A673 (cell line): ENCODE data around the gene SYNE2. TPM values are rescaled to one million over a fixed set of nuclear protein-coding genes. Genes with fewer than 3 reads are reported as not detected.

ENCODE experiments used
- BruUV-seq: library from RNA; stranded (reverse); fragments of 400-500 nt; replicated peaks from 2 replicates; lab custom pipeline; 2021; lab: Mats Ljungman, UMichigan
- CTCF ChIA-PET: fragments of 300-600 bp; sonication (Branson Sonifier 250); formaldehyde crosslinking; loops from one replicate; lab custom pipeline; 2022; ENCODE audit warnings: antibody characterized with exemption; lab: Charles Lee
- POLR2A ChIA-PET: fragments of 300-600 bp; sonication (Branson Sonifier 250); formaldehyde crosslinking; loops from one replicate; lab custom pipeline; 2022; ENCODE audit warnings: antibody characterized with exemption; ENCODE audit not compliant: low non-redundant PET; lab: Charles Lee
- DNase-seq: peaks from one replicate; pipeline ENCODE4 v3.0.0-alpha.2; 2015; ENCODE audit warnings: low spot score
- H3K27ac ChIP-seq: fragments of 200-600 bp; sonication (generic); 2 replicates; pipeline ENCODE4 v1.5.1; 2016; ENCODE audit warnings: mixed run types, low read depth, mild to moderate bottlenecking, mixed read lengths, antibody characterized with exemption, low read length; ENCODE audit not compliant: poor library complexity, severe bottlenecking
- H3K27me3 ChIP-seq: fragments of 200-600 bp; sonication (generic); replicated peaks from 2 replicates; pipeline ENCODE4 v1.6.1; 2017; ENCODE audit warnings: mixed run types, low read depth, mild to moderate bottlenecking, mixed read lengths, antibody characterized with exemption, low read length; ENCODE audit not compliant: insufficient read depth, poor library complexity
- H3K36me3 ChIP-seq: fragments of 200-600 bp; sonication (generic); 2 replicates; pipeline ENCODE4 v1.6.1; 2016; ENCODE audit warnings: mixed run types, mild to moderate bottlenecking, mixed read lengths, antibody characterized with exemption, low read length; ENCODE audit not compliant: insufficient read depth, poor library complexity, severe bottlenecking
- H3K4me1 ChIP-seq: fragments of 200-600 bp; sonication (generic); 2 replicates; pipeline ENCODE4 v1.6.1; 2017; ENCODE audit warnings: mixed run types, mild to moderate bottlenecking, mixed read lengths, antibody characterized with exemption, low read length; ENCODE audit not compliant: insufficient read depth, poor library complexity, severe bottlenecking
- H3K4me3 ChIP-seq: fragments of 200-600 bp; sonication (generic); 2 replicates; pipeline ENCODE4 v1.5.1; 2016; ENCODE audit warnings: low read depth, mixed run types, mild to moderate bottlenecking, mixed read lengths, low read length; ENCODE audit not compliant: poor library complexity, severe bottlenecking
- H3K9me3 ChIP-seq: fragments of 200-600 bp; sonication (generic); 2 replicates; pipeline ENCODE4 v1.6.1; 2016; ENCODE audit warnings: mixed run types, low read depth, mild to moderate bottlenecking, mixed read lengths, antibody characterized with exemption, low read length; ENCODE audit not compliant: poor library complexity, severe bottlenecking
- EZH2 ChIP-seq: fragments of 200-600 bp; sonication (generic); IDR thresholded peaks from 2 replicates; pipeline ENCODE4 v1.6.1; 2017; ENCODE audit warnings: borderline replicate concordance, low read depth, mild to moderate bottlenecking, mixed read lengths, antibody characterized with exemption, low read length; ENCODE audit not compliant: poor library complexity, severe bottlenecking
- intact Hi-C: fragments of 100-400 bp; cut with micrococcal nuclease; formaldehyde crosslinking; loops from one replicate; pipeline ENCODE4 v1.10.0; 2022; ENCODE audit not compliant: unreplicated experiment
- total RNA-seq: library from RNA; stranded (reverse); gene quantifications from 2 replicates; pipeline ENCODE4 v1.2.3, GENCODE V29; 2021
- TF ChIP-seq, protein P1 (sequence below): fragments of 300-800, 200-600 bp; sonication (generic); conservative IDR thresholded peaks from 2 replicates; pipeline ENCODE4 v1.5.1; 2017; ENCODE audit warnings: low read depth, mild to moderate bottlenecking, antibody characterized with exemption, low read length, moderate library complexity, mixed read lengths

The SYNE2 gene
- total RNA-seq, 1 experiment from 2014 or later: 68.2 TPM

- Histone ChIP-seq H3K4me3 (no peak overlapping the region), H3K27ac (no peak overlapping the region), H3K4me1 (no peaks in the 10 kb centered on the region), H3K27me3 (no peaks in the 10 kb centered on the region), H3K36me3 (peaks cover 8% of the 10 kb centered on the region), H3K9me3 (no peaks in the 10 kb centered on the region)
- TF ChIP-seq EZH2: no peak
- TF ChIP-seq, protein P1, sequence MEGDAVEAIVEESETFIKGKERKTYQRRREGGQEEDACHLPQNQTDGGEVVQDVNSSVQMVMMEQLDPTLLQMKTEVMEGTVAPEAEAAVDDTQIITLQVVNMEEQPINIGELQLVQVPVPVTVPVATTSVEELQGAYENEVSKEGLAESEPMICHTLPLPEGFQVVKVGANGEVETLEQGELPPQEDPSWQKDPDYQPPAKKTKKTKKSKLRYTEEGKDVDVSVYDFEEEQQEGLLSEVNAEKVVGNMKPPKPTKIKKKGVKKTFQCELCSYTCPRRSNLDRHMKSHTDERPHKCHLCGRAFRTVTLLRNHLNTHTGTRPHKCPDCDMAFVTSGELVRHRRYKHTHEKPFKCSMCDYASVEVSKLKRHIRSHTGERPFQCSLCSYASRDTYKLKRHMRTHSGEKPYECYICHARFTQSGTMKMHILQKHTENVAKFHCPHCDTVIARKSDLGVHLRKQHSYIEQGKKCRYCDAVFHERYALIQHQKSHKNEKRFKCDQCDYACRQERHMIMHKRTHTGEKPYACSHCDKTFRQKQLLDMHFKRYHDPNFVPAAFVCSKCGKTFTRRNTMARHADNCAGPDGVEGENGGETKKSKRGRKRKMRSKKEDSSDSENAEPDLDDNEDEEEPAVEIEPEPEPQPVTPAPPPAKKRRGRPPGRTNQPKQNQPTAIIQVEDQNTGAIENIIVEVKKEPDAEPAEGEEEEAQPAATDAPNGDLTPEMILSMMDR: no peak
- CTCF ChIA-PET: no interaction called here
- intact Hi-C loops: no loop called here
- no peak for DNase-seq
- POLR2A ChIA-PET: no interaction called here
- BruUV-seq: no TSS peak
Observed at GRCh38 chr14:64098120-64098519, 245.3 kb downstream of the SYNE2 start.

DNA sequence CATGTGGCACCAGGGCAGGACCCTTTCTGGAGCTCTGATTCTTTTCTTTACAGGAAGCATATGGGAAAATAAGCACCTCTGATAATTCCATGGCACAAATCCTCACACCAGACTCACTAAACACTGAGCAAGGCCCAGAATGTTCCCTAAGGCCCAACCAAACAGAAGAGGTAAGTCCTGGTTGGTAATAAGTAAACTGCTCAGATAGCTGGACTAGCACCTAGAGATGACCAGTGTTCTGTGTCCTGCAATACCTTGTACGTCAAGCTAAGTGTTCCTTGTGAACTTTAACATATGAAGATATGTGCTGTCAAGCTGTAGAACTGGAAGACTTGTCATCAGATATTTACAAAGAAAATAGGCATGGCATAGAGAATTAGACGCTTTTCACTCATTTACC is 254.6 kb downstream of the SYNE2 start:
- Histone ChIP-seq H3K4me1 (no peaks in the 10 kb centered on the region), H3K36me3 (peaks cover 5% of the 10 kb centered on the region), H3K9me3 (no peaks in the 10 kb centered on the region), H3K27me3 (no peaks in the 10 kb centered on the region), H3K27ac (no peak overlapping the region), H3K4me3 (no peak overlapping the region)
- no peak for DNase-seq
- intact Hi-C loops: no loop called here
- CTCF ChIA-PET: no interaction called here
- POLR2A ChIA-PET: no interaction called here
- BruUV-seq: no TSS peak
- TF ChIP-seq EZH2: no peak
- TF ChIP-seq, protein P1: no peak

DNA sequence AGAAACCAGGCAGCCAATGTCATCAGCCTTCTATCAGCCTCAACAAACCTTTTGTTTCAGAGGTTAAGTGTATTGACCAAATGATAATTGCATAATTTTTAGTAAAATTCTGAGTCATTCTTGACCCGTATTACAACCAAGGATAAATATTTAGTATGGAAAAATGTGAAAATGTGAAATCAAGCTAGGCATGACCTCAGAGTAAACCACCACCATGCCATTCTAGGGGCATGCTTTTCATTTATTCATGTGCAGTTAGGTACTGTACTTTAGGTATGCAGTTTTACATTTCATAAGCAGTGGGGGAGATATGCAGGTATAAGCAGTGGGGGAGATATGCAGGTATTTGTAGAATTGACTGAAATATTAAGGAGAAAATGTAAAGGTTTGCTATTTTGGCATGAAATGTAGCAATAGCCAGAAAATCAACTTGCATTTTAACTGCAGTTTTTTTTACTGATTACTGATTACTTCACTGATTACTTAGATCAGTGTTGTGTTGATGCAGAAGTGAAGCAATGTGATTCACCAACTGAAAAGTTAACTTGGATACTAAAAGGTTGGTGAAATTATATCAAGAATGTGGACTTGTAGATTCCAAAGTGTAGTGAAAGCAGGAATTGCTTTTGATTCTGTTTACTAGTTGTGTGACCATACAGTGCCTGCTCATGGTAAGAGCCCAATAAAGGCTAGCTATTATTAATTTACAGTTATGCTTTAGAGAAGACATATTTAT is 257.2 kb downstream of the SYNE2 start:
- TF ChIP-seq, protein P1: no peak
- no peak for TF ChIP-seq EZH2
- DNase-seq: no peak
- H3K27me3 ChIP-seq: no peaks in the 10 kb centered on the region
- no peak overlapping the region for H3K27ac ChIP-seq
- intact Hi-C loops: no loop called here
- no peak overlapping the region for H3K4me3 ChIP-seq
- BruUV-seq: no TSS peak
- no peaks in the 10 kb centered on the region for H3K4me1 ChIP-seq
- ChIA-PET POLR2A (no interaction called here), CTCF (no interaction called here)
- H3K9me3 ChIP-seq: no peaks in the 10 kb centered on the region
- peaks cover 5% of the 10 kb centered on the region for H3K36me3 ChIP-seq
